ENCODE results near the gene RNF207. TPM values are rescaled to one million over a fixed set of nuclear protein-coding genes. Genes with fewer than 3 reads are reported as not detected.

The RNF207 gene
- total and polyA plus RNA-seq, 10 of the 15 experiments (the other 5 are each of a cell fraction or from before 2014, with no cell fraction given) = 1.7 to 36.4 (median 13.1) TPM

DNA sequence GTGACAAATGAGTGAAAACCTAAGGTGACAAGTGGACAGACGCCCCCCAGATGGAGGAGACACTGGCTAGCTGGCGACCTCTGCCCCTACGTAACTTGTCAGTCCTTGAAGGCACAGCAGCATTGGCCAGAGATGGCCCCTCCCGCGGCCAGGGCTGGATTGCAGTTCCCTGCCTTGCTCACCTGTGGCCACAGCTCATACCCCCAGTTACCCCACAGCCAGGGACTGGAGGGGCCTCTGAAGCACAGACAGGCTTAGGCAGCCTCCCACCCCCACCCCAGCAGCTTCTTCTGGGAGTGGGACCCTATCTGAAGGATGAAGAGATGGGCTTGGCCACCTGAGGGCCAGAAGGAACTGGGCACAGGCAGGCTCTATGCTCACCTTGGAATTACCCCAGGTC is 41.7 kb downstream of the RNF207 start (continued):
- TF ChIP-seq, protein P1, sequence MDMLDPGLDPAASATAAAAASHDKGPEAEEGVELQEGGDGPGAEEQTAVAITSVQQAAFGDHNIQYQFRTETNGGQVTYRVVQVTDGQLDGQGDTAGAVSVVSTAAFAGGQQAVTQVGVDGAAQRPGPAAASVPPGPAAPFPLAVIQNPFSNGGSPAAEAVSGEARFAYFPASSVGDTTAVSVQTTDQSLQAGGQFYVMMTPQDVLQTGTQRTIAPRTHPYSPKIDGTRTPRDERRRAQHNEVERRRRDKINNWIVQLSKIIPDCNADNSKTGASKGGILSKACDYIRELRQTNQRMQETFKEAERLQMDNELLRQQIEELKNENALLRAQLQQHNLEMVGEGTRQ (IDR thresholded peaks at IDR 0.05; ENCODE audit: borderline replicate concordance, low read depth, low read length) = no peak
- TF ChIP-seq BMI1 (IDR thresholded peaks at IDR 0.05; ENCODE audit: borderline replicate concordance) (no peak), TAF1 (IDR thresholded peaks at IDR 0.05; ENCODE audit: borderline replicate concordance, low read depth, low read length) (no peak), WRNIP1 (IDR thresholded peaks at IDR 0.05; ENCODE audit: borderline replicate concordance, low read depth, low read length) (no peak), NFXL1 (IDR thresholded peaks at IDR 0.05; ENCODE audit: borderline replicate concordance) (no peak), IKZF2 (IDR thresholded peaks at IDR 0.05) (no peak)
- TF ChIP-seq, protein P2, sequence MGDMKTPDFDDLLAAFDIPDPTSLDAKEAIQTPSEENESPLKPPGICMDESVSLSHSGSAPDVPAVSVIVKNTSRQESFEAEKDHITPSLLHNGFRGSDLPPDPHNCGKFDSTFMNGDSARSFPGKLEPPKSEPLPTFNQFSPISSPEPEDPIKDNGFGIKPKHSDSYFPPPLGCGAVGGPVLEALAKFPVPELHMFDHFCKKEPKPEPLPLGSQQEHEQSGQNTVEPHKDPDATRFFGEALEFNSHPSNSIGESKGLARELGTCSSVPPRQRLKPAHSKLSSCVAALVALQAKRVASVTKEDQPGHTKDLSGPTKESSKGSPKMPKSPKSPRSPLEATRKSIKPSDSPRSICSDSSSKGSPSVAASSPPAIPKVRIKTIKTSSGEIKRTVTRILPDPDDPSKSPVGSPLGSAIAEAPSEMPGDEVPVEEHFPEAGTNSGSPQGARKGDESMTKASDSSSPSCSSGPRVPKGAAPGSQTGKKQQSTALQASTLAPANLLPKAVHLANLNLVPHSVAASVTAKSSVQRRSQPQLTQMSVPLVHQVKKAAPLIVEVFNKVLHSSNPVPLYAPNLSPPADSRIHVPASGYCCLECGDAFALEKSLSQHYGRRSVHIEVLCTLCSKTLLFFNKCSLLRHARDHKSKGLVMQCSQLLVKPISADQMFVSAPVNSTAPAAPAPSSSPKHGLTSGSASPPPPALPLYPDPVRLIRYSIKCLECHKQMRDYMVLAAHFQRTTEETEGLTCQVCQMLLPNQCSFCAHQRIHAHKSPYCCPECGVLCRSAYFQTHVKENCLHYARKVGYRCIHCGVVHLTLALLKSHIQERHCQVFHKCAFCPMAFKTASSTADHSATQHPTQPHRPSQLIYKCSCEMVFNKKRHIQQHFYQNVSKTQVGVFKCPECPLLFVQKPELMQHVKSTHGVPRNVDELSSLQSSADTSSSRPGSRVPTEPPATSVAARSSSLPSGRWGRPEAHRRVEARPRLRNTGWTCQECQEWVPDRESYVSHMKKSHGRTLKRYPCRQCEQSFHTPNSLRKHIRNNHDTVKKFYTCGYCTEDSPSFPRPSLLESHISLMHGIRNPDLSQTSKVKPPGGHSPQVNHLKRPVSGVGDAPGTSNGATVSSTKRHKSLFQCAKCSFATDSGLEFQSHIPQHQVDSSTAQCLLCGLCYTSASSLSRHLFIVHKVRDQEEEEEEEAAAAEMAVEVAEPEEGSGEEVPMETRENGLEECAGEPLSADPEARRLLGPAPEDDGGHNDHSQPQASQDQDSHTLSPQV (IDR thresholded peaks at IDR 0.05) = no peak
- TF ChIP-seq, protein P3, sequence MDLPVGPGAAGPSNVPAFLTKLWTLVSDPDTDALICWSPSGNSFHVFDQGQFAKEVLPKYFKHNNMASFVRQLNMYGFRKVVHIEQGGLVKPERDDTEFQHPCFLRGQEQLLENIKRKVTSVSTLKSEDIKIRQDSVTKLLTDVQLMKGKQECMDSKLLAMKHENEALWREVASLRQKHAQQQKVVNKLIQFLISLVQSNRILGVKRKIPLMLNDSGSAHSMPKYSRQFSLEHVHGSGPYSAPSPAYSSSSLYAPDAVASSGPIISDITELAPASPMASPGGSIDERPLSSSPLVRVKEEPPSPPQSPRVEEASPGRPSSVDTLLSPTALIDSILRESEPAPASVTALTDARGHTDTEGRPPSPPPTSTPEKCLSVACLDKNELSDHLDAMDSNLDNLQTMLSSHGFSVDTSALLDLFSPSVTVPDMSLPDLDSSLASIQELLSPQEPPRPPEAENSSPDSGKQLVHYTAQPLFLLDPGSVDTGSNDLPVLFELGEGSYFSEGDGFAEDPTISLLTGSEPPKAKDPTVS (IDR thresholded peaks at IDR 0.05; ENCODE audit: low read depth, low read length) = no peak

All from GM12878 (cell line).